Ovary (tissue), 3 donors: ENCODE data around the gene RABGEF1.

Experiments used
- CTCF ChIP-seq, 3 donors: fragments of 450-650 bp in 2 of 3; fragments of 200-600 bp in 1 of 3; IDR thresholded peaks; one replicate each; pipeline versions ENCODE4 v1.5.1 to v1.8.0; 2016 to 2022; ENCODE audit warnings: antibody characterized with exemption in 3 of 3, mild to moderate bottlenecking in 1 of 3
- EP300 ChIP-seq: sonication (generic); formaldehyde crosslinking; IDR thresholded peaks from one replicate; pipeline ENCODE4 v1.6.1; 2017; ENCODE audit warnings: antibody characterized with exemption
- POLR2A ChIP-seq: fragments of 450-650 bp; IDR thresholded peaks from one replicate; pipeline ENCODE4 v1.6.1; 2017; ENCODE audit warnings: antibody characterized with exemption, mild to moderate bottlenecking, moderate library complexity
- donor health status: DM: no; HTN: no; CAD: no.

- TF ChIP-seq CTCF (IDR thresholded peaks at IDR 0.05) (no peak), POLR2A (no peak), EP300 (no peak)
Measured at GRCh38 chr7:66729274-66729673, 11.3 kb upstream of the RABGEF1 start.
